HG02588 (cell line): ENCODE data around the gene OR10A5.
"Not testable (repeated sequence)": the region's sequence is repeated elsewhere in the genome, so short reads cannot be mapped to it uniquely, and the experiment has no call there.

Experiments
- ATAC-seq: cut with Tn5 transposase; IDR thresholded peaks from one replicate; pipeline ENCODE4 v1.9.1; 2021; ENCODE audit warnings: mild to moderate bottlenecking, moderate library complexity; ENCODE audit not compliant: unreplicated experiment

OR10A5 gene

GRCh38 chr11:6875761-6876160 is 30.3 kb downstream of the OR10A5 start:
- ATAC-seq: no peak

DNA sequence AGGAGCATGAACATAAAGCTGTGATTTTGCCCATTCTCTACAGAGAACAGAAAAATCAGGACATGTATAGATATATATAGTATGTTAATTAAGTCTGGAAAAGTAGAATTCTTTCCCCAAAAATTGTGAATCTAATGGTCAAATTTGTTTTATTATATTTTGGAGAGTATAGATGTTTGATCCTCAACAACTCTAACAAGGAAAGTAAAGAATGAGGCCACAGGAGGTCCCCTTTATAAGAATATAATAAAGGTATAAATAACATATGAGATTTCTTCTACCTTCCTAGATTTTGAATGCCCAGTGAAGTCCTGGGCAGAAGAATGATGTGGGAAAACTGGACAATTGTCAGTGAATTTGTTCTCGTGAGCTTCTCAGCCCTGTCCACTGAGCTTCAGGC is 30.8 kb downstream of the OR10A5 start, which contains the start of gene OR10A4:
Gene OR10A4 (plus strand): TSS at position 301 of the 400 bp plus-strand sequence. CDS start 23 bp downstream, at position 324.
- no peak for ATAC-seq

- ATAC-seq: no peak
Observed at GRCh38 chr11:6876914-6877313, 31.4 kb downstream of the OR10A5 start.

DNA sequence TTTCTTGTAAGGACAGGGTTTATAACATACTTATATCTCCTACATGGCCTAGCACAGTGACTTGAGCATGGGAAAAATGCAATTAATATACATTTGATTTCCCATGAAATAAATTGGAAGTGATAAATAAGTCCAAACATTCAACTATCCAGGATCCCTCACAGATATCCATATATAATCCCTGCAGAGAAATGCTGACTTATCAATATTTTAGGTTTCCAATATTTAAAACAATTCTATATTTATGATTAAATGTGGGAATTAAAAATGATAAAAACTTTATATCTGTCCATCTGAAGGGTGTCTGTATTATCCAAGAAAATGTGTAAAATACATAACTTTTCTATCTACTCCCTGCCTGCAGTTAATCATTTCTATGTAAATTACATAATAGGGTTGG is 37.3 kb downstream of the OR10A5 start:
- no peak for ATAC-seq

DNA sequence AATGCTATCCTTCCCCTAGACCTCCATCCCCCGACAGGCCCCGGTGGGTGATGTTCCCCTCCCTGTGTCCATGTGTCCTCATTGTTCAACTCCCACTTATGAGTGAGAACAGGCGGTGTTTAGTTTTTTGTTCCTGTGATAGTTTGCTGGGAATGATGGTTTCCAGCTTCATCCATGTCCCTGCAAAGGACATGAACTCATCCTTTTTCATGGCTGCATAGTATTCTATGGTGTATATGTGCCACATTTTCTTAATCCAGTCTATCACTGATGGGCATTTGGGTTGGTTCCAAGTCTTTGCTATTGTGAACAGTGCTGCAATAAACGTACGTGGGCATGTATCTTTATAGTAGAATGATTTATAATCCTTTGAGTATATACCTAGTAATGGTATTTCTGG is 42.2 kb downstream of the OR10A5 start:
- not testable (repeated sequence) for ATAC-seq

DNA sequence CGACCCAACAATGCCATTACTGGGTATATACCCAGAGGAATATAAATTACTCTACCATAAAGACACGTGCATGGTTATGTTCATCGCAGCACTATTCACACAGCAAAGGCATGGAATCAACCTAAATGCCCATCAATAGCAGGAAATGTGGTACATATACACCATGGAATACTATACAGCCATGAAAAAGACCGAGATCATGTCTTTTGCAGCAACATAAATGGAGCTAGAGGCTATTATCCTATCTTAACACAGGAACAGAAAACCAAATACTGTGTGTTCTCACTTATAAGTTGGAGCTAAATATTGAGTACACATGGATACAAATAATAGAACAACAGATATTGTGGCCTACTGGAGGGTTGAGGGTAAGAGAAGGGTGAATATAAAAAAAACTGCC is 43.3 kb downstream of the OR10A5 start:
- ATAC-seq: no peak

- no peak for ATAC-seq
Observed at GRCh38 chr11:6889835-6890234, 44.4 kb downstream of the OR10A5 start.

- ATAC-seq: no peak
Observed at GRCh38 chr11:6892400-6892799, 46.9 kb downstream of the OR10A5 start, which contains the start of gene OR2D2. Gene OR2D2, minus strand, starts transcription at chr11:6892500. Its CDS starts 0 bp downstream, at chr11:6892500.

DNA sequence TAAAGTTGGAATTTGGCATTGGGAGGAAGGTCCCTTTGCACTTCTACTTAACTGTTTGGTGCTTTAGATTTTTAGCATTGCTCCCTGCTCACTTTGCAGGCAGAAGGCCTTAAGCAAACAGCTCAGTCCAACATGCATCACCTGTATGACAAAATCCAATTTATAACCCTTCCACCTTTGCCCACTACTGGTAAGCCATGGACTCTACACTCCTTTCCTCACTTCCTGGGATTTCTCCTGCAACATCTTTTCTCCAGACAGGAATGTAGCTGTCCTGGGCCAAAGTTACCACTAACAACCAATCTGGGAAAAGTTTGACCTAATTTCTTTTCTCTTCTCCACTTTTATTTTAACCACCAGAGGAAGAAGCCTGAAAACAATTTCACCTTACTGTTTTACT is 48.6 kb downstream of the OR10A5 start:
- no peak for ATAC-seq

DNA sequence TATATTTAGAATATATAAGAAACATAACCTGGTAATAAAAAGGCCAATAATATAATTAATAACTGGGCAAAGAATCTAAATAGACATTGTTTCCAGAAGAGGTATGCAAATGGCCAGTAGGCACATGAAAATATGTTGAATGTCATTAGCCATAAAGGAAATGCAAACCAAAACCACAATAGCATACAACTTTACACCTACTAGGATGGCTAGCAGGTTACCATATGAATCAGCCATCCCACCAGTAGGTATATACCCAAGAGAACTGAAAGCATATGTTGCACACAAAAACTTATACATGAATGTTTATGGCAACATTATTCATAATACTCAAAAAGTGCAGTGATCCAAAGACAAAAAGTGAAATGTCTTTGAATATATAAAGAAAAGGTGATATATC is 49.5 kb downstream of the OR10A5 start:
- ATAC-seq: peak; percentile 78
